Smooth muscle cell (in vitro differentiated cells): Measurements from ENCODE around the gene TSNAX. TPM values are rescaled to one million over a fixed set of nuclear protein-coding genes. Genes with fewer than 3 reads are reported as not detected.
A peak's percentile ranks its signal among the peaks of the same experiment; 100 is the strongest.

ENCODE experiments used
- DNase-seq: peaks from one replicate; lab custom pipeline; 2025; ENCODE audit not compliant: unreplicated experiment; lab: John Stamatoyannopoulos, UW
- H2AFZ ChIP-seq: fragments of 200-600 bp; sonication (generic); 2 replicates; pipeline ENCODE4 v1.6.0; 2016; ENCODE audit warnings: antibody characterized with exemption, low read depth, mild to moderate bottlenecking
- H3F3A ChIP-seq: fragments of 200-600 bp; sonication (generic); 2 replicates; pipeline ENCODE4 v1.6.0; 2017; ENCODE audit warnings: antibody characterized with exemption, low read depth
- H3K27ac ChIP-seq: fragments of 200-600 bp; sonication (generic); 2 replicates; pipeline ENCODE4 v1.5.1; 2016; ENCODE audit warnings: low read depth, mild to moderate bottlenecking
- H3K27me3 ChIP-seq: fragments of 200-600 bp; sonication (generic); 2 replicates; pipeline ENCODE4 v1.6.1; 2016; ENCODE audit warnings: low read depth, mild to moderate bottlenecking
- H3K36me3 ChIP-seq: fragments of 200-600 bp; sonication (generic); 2 replicates; pipeline ENCODE4 v1.5.1; 2016; ENCODE audit warnings: low read depth
- H3K4me1 ChIP-seq: fragments of 200-600 bp; sonication (generic); 2 replicates; pipeline ENCODE4 v1.5.1; 2016; ENCODE audit warnings: low read depth
- H3K4me2 ChIP-seq: fragments of 200-600 bp; sonication (generic); 2 replicates; pipeline ENCODE4 v1.6.0; 2016; ENCODE audit warnings: mild to moderate bottlenecking
- H3K4me3 ChIP-seq: fragments of 200-600 bp; sonication (generic); 2 replicates; pipeline ENCODE4 v1.5.1; 2016; ENCODE audit warnings: mild to moderate bottlenecking
- H3K79me2 ChIP-seq: fragments of 200-600 bp; sonication (generic); 2 replicates; pipeline ENCODE4 v1.6.0; 2016; ENCODE audit warnings: low read depth, mild to moderate bottlenecking
- H3K9ac ChIP-seq: fragments of 200-600 bp; sonication (generic); 2 replicates; pipeline ENCODE4 v1.6.0; 2016; ENCODE audit warnings: low read depth
- H3K9me3 ChIP-seq: fragments of 200-600 bp; sonication (generic); replicated peaks from 2 replicates; pipeline ENCODE4 v1.5.1; 2016; ENCODE audit warnings: low read depth
- H4K20me1 ChIP-seq: fragments of 200-600 bp; sonication (generic); 2 replicates; pipeline ENCODE4 v1.6.0; 2016; ENCODE audit warnings: low read depth
- WGBS: methylation state at CpG from one replicate; pipeline ENCODE4 v1.1.7; 2016; ENCODE audit warnings: low lambda C conversion rate; 5-methylcytosine and 5-hydroxymethylcytosine counted together
- polyA plus RNA-seq: library from polyadenylated mRNA; unstranded; fragments of >200 nt; fragmentation: Nextera tagmentation; extraction: Ambion mirVana; gene quantifications from 2 replicates; pipeline ENCODE4 v1.2.1, GENCODE V29; 2016
- total RNA-seq: library from RNA; depleted of rRNA; stranded (reverse); fragments of >200 nt; gene quantifications from 2 replicates; pipeline ENCODE4 v1.2.3, GENCODE V29; 2014
- TF ChIP-seq, protein P1 (sequence below): fragments of 200-600 bp; sonication (generic); IDR thresholded peaks from 2 replicates; pipeline ENCODE4 v1.5.1; 2017; ENCODE audit warnings: borderline replicate concordance, mild to moderate bottlenecking, antibody characterized with exemption; ENCODE audit not compliant: insufficient read depth, poor library complexity, severe bottlenecking

TSNAX gene
- total and polyA plus RNA-seq, 2 experiments from 2014 or later = 22.6 to 36.5 TPM

DNA sequence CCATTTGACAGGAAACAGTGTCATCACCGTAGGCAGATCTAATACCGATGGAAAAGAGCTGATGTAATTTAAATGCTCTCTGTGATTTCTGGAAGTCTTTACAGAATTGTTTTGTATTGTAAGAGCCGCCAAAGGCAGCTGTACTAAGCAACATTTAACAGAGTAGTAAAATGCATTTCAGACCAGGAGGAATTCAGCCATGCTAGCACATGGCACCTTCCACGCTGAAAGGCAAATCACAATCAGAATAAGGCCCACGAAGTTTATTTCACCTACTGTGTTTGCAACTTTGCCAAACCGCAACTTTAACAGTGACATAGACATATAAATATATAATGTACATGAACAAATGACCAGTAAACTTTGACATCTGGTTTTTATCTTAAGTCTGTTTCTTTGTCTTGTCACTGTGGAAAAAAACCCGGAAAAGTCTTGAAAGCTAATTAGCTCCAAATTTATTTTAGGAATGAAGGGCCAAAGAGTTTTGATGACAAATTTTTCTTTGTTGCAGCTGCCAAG lies 72.0 kb downstream of the TSNAX start:
- no peak overlapping the region for H3K9ac ChIP-seq
- H3K27me3 ChIP-seq = no peaks in the 10 kb centered on the region
- WGBS = 47% methylated on average over 7 of the region's 7 CpGs
- H3K79me2 ChIP-seq = no peaks in the 10 kb centered on the region
- peak overlapping the region; percentile 28 for H3K27ac ChIP-seq
- no peak for DNase-seq
- no peak overlapping the region for H3K4me2 ChIP-seq
- peaks cover 7% of the 10 kb centered on the region for H3K4me1 ChIP-seq
- H3K36me3 ChIP-seq = no peaks in the 10 kb centered on the region
- no peaks in the 10 kb centered on the region for H4K20me1 ChIP-seq
- no peaks in the 10 kb centered on the region for H3K9me3 ChIP-seq
- H3F3A ChIP-seq = no peaks in the 10 kb centered on the region
- TF ChIP-seq, protein P1, sequence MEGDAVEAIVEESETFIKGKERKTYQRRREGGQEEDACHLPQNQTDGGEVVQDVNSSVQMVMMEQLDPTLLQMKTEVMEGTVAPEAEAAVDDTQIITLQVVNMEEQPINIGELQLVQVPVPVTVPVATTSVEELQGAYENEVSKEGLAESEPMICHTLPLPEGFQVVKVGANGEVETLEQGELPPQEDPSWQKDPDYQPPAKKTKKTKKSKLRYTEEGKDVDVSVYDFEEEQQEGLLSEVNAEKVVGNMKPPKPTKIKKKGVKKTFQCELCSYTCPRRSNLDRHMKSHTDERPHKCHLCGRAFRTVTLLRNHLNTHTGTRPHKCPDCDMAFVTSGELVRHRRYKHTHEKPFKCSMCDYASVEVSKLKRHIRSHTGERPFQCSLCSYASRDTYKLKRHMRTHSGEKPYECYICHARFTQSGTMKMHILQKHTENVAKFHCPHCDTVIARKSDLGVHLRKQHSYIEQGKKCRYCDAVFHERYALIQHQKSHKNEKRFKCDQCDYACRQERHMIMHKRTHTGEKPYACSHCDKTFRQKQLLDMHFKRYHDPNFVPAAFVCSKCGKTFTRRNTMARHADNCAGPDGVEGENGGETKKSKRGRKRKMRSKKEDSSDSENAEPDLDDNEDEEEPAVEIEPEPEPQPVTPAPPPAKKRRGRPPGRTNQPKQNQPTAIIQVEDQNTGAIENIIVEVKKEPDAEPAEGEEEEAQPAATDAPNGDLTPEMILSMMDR = no peak
- no peak overlapping the region for H3K4me3 ChIP-seq
- H2AFZ ChIP-seq = no peak overlapping the region

DNA sequence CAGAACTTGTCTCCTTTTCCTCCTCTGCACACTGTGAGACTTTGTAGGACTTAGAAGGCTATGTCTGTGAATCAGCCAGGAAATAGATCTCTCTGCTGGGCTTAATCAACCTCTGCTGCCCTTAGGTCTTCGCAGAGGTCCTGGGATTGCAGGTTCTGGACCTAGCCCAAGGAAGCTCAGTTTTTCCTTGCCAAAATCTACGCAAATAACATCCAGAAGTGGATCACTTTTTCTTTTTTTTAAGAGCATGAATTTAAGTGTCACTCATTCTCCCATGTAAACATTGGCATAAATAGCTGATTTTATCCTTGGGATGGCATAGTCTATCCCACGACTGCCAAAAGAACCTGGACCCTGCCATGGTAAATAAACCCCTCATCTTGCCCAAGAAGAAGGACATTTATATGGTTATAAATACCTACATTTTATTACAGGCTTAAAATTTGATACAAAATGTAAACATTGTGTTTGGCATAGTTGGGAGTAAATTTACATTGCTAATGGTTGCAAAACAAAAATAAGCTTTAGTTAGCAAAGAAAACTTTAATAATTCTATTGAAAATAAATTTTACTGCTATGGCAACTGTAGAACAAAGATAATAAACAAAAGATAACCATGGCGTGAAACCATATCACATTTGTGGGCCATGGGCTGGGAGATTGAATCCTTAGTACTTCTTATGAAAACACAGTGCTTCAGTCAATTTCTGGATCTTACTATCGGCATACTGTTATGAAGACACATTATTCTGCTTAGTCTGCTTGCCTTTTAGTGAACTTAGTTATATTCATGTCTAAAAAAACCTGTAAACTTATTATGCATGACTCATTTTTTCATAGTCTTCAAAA lies 73.6 kb downstream of the TSNAX start:
- no peaks in the 10 kb centered on the region for H4K20me1 ChIP-seq
- H3K27me3 ChIP-seq = no peaks in the 10 kb centered on the region
- 77% methylated on average over 5 of the region's 5 CpGs for WGBS
- H3K9me3 ChIP-seq = no peaks in the 10 kb centered on the region
- no peaks in the 10 kb centered on the region for H3F3A ChIP-seq
- DNase-seq = no peak
- H3K36me3 ChIP-seq = no peaks in the 10 kb centered on the region
- H3K4me3 ChIP-seq = no peak overlapping the region
- no peak overlapping the region for H3K4me2 ChIP-seq
- TF ChIP-seq, protein P1 = no peak
- no peaks in the 10 kb centered on the region for H3K4me1 ChIP-seq
- H3K27ac ChIP-seq = no peak overlapping the region
- H3K9ac ChIP-seq = no peak overlapping the region
- H3K79me2 ChIP-seq = no peaks in the 10 kb centered on the region
- H2AFZ ChIP-seq = no peak overlapping the region

DNA sequence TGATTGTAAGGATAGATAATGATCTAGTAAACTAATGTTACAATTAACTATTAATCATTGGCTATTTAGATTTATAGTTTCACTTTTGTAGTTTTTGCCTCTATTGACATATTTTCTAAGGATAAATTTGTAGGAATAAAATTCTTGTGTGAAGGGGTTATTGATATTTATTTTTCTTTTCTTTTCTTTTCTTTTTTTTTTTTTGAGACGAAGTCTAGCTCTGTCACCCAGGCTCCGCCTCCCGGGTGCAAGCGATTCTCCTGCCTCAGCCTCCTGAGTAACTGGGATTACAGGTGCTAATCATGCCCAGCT lies 74.2 kb downstream of the TSNAX start:
- Histone ChIP-seq H3K36me3 (no peaks in the 10 kb centered on the region), H3K9ac (no peak overlapping the region), H3K27me3 (no peaks in the 10 kb centered on the region), H4K20me1 (no peaks in the 10 kb centered on the region), H3K27ac (no peak overlapping the region), H3K4me2 (no peak overlapping the region), H3K4me1 (no peaks in the 10 kb centered on the region), H3K9me3 (no peaks in the 10 kb centered on the region), H3K4me3 (no peak overlapping the region), H2AFZ (no peak overlapping the region), H3K79me2 (no peaks in the 10 kb centered on the region), H3F3A (no peaks in the 10 kb centered on the region)
- TF ChIP-seq, protein P1 = no peak
- 96% methylated on average over 4 of the region's 4 CpGs for WGBS
- DNase-seq = no peak
